ENCODE results near the gene PNLIPRP2.

DNA sequence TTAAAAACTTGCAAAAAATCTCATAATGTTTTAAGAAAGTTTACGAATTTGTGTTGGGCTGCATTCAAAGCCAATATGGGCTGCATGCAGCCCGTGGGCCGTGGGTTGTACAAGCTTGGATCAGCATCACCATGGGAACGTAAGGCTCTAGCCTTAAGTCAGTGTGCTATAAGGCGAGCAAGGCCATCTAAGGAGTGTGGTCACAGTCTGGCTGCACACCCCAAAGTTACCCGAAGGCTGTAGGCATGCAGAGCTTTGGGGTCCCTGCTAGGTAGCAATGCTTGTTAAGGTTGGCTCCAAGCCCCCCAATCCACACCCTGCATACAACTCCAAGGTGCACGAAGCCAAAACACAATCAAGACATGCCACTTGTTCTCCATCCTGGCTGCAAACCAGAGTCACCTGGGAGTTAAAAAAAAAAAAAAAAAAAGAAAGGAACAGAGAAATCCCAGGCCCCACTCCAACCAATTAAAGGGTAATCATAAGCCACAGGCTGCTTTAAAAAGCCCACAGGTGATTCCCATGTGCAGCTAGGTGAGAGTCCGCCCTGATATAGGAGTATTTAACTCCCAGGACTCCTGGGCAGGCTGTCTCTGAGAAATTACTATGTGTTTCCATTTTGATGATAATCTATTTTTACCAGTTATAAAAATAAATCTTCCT lies 8.5 kb upstream of the PNLIPRP2 start:
- TF ChIP-seq, protein P1, sequence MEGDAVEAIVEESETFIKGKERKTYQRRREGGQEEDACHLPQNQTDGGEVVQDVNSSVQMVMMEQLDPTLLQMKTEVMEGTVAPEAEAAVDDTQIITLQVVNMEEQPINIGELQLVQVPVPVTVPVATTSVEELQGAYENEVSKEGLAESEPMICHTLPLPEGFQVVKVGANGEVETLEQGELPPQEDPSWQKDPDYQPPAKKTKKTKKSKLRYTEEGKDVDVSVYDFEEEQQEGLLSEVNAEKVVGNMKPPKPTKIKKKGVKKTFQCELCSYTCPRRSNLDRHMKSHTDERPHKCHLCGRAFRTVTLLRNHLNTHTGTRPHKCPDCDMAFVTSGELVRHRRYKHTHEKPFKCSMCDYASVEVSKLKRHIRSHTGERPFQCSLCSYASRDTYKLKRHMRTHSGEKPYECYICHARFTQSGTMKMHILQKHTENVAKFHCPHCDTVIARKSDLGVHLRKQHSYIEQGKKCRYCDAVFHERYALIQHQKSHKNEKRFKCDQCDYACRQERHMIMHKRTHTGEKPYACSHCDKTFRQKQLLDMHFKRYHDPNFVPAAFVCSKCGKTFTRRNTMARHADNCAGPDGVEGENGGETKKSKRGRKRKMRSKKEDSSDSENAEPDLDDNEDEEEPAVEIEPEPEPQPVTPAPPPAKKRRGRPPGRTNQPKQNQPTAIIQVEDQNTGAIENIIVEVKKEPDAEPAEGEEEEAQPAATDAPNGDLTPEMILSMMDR (IDR thresholded peaks at IDR 0.05): no peak
- no peak for TF ChIP-seq TP53 (CRISPR knock-in tag; IDR thresholded peaks at IDR 0.05)
- no peak for TF ChIP-seq POLR2A (IDR thresholded peaks at IDR 0.05; ENCODE audit: low read length)
- TF ChIP-seq EP300 (IDR thresholded peaks at IDR 0.05): no peak
- no peak for TF ChIP-seq FOSL2 (IDR thresholded peaks at IDR 0.05)
- no peak for TF ChIP-seq FOSL2 (CRISPR knock-in tag; IDR thresholded peaks at IDR 0.05)
- no peak for TF ChIP-seq HMGXB4 (CRISPR knock-in tag; IDR thresholded peaks at IDR 0.05; ENCODE audit: borderline replicate concordance)
- no peak for TF ChIP-seq JUN (IDR thresholded peaks at IDR 0.05)
- no peak for TF ChIP-seq BHLHE40 (IDR thresholded peaks at IDR 0.05; ENCODE audit: low read depth, low read length)
- no peak for TF ChIP-seq RAD21 (conservative IDR thresholded peaks at IDR 0.05 in 1 of 2, IDR thresholded peaks at IDR 0.05 in 1 of 2)

Measured in A549 (cell line).